LHCN-M2 (cell line): ENCODE results near the gene TPPP2. TPM values are rescaled to one million over a fixed set of nuclear protein-coding genes. Genes with fewer than 3 reads are reported as not detected.
"Not testable (repeated sequence)": the region's sequence is repeated elsewhere in the genome, so short reads cannot be mapped to it uniquely, and the experiment has no call there.

ENCODE experiments used
- DNase-seq: peaks from one replicate; pipeline ENCODE4 v3.0.0-alpha.2; 2012; ENCODE audit warnings: low read depth
- polyA plus RNA-seq: library from polyadenylated mRNA; unstranded; fragments of >200 nt; gene quantifications from one replicate; pipeline ENCODE4 v1.2.1, GENCODE V29; 2012; ENCODE audit warnings: missing spikeins
- total RNA-seq: library from RNA; depleted of rRNA; stranded (reverse); fragments of >200 nt; gene quantifications from 2 replicates; pipeline ENCODE4 v1.2.3, GENCODE V29; 2014; rRNA removed

Gene TPPP2
- not detected in 2 replicates for total RNA-seq
- not detected for polyA plus RNA-seq

DNA sequence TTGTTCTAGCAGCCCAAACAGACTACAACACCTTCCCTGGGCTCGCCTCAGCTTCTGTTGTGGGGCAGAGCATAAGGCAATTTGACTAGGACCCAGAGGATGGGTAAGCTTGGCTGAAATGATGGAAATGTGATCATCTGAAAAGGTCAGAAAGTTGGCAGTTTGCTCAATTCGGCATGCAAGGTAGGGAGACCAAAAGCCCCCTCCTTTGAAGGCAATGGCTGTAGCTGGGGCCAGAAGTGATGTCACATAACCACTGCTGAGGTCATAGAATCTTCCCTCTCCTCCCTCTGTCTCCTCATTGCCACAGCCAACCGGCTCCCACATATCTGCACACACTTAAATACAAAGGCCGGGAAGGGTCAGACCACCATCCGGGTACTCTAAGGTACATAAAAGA is at the start of gene TPPP2:
TPPP2 (plus strand) TSS at position 301 of the 400 bp plus-strand sequence. CDS start 365 bp downstream, outside the sequence.
- DNase-seq, result no peak

DNA sequence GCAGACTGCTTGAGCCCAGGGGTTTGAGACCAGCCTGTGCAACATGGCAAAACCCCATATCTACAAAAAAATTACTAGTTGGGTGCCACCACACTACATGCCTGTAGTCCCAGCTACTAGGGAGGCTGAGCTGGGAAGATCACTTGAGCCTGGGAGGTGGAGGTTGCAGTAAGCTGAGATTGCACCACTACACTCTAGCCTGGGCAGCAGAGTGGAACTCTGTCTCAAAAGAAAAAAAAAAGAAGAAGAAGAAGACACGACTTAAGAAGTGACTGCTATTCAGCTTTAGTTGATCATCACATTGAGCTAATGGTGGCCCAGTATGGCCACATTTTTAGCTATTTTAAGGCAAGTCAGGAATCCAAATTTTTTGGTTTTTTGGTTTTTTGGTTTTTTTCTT is 49.1 kb upstream of the TPPP2 start:
- DNase-seq, result no peak

DNA sequence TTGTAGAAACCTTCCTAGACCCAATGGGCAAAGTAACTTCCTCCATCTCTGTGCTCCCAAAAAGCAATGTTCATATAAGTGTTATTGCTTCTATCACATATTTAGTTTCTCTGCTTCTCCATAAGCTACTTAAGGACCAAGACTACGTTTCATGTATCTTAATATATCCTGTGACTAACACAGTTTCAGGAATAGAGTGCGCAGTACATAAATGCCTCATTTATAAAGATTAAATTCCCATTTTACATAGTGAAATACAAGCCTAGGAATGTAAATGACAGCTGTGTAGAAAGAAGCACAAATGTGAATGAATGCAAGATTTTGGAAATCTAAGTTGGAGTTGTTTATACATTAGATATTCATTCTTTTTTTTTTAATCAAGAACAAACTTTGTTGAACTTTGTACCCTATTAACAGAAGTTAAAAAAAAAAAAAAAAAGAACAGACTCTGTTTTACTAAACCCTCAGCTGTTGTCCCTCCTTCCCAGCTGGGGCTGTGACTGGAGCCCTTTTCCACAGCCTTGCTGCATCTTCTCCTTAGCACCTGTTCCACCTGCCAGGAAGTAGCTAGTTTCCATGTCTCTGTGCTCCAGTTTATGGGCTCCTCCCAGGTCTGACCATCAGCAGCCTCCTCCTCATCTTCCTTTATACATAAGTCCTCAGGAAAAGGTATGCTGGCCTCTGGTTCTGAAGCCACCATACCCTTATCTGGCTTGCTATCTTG is 47.2 kb upstream of the TPPP2 start:
- DNase-seq, result peak; percentile 14

DNA sequence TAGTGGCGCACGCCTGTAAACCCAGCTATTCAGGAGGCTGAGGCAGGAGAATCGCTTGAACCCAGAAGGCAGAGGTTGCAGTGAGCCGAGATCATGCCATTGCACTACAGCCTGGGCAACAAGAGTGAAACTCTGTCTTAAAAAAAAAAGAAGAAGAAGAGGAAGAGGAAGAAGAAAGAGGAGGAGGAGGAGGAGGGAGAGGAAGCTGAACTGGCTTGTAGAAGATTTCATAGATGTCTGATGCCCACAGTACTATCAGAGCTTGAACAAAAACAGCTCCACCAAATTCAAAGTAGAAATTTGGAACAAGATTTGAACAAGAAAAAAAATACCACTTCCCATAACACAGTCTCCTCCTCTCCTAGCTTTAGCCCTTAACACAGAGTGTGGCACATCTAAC is 44.4 kb upstream of the TPPP2 start:
- not testable (repeated sequence) for DNase-seq

DNA sequence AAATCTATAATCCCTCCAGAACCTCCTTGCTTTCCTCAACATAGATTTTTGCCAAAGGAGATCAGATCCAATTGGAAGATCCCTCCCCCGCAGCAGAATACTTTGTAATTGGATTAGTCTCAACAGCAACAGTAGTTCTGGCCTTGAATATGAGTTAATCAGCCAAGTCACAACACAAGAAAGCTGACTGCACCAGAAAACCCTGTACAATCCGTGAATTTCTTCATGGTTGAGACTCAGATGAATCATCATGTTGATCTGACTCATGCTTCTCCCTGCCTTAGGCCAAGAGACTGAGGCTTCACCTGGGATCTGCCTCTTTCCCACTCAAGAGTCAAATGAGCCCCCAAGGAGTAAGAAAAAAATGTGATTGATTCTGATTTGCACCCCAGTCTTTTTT is 43.2 kb upstream of the TPPP2 start:
- DNase-seq, result peak; percentile 86

DNA sequence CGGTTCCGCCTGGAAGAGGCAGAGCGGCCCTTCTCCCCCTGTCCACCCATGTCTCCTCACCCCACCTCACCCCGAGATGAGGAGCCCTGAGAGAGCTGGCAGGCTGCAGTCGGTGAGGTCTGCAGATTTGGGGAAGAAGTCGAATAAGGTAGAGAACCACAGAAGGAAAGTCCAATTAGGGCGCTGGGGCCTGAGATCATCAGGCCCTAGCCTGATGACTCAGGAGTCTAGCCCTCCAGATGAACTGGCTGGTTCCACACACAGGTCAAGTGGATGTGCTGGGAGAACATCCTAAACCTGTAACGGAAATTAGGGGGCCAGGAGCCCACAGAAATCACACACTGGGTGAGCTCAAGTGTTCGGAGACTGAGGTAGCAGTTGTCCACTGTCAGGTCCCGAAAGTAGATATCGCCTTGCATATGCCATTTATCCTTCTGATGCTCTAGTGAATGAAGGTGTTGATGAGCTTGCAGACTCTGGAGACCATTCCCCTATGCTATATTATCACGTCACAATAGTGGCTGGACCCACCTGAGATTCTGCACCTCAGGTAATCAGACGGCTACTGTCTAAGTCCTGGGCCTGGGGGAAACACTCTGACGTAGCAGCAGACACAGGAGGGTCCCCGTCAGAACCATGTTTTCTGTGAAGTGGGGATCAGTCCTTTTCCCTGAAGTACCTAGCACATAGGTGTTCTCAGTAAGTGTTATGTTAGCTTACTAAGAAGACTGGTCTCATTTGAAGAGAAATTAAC is 41.1 kb upstream of the TPPP2 start:
- no peak for DNase-seq

DNA sequence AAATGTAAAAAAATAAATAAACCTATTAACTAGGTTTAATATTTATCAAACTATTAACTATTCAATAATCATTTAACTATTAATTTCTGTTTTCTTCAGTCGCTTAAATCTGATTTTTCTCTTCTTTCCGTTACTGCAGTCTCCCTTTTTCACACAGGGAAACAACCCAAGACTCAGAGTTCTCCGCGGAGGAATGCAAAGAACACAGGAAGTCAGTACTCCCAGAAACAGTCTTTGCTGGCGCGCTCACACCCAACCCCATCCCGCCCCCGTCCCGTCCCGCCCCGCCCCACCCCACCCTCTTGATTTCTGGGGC is 40.6 kb upstream of the TPPP2 start:
- no peak for DNase-seq

DNA sequence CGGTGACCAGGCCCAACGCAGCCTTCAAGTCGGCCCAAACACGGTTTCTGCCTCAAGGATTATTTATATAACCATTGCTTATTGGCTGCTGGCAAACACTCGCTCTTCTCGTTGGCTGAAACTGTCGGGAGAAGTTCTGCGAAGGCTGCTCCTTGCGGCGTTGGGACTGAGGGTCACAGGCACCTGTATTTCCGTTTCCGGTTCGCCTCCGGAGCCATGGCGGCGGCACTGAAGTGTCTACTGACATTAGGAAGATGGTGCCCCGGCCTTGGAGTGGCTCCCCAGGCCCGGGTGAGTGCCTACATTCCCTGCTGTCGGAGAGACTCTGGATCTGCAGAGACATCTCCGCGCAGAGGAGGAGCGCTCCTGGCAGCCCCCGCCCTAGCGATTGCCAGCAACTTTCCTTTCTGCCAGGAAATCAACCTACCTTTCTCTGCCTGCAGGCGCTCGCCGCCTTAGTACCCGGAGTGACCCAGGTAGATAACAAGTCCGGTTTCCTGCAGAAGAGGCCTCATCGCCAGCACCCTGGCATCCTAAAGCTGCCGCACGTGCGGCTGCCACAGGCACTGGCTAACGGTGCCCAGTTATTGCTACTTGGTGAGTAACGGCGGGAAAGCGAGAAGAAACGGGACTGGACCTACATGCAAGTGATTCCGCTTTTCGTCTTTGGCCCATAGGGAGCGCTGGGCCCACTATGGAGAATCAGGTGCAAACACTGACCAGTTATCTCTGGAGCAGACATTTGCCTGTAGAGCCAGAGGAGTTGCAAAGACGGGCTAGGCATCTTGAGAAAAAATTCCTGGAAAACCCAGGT is 40.0 kb upstream of the TPPP2 start, which contains the start of gene METTL17:
METTL17 (plus strand) TSS at position 194 of the 814 bp plus-strand sequence; CDS start at position 217, 23 bp downstream.
- peak; percentile 97 for DNase-seq

DNA sequence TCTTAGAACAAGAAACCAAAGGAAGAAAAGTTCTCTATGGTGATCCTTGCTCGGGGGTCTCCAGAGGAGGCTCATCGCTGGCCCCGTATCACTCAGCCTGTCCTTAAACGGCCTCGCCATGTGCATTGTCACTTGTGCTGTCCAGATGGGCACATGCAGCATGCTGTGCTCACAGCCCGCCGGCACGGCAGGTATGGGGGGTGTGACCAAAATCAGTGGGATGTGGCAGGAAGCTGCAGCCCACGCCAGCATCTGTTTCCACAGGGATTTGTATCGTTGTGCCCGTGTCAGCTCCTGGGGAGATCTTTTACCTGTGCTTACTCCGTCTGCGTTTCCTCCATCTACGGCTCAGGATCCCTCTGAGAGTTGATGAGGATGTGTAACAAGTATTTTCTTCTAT is 33.5 kb upstream of the TPPP2 start:
- no peak for DNase-seq

DNA sequence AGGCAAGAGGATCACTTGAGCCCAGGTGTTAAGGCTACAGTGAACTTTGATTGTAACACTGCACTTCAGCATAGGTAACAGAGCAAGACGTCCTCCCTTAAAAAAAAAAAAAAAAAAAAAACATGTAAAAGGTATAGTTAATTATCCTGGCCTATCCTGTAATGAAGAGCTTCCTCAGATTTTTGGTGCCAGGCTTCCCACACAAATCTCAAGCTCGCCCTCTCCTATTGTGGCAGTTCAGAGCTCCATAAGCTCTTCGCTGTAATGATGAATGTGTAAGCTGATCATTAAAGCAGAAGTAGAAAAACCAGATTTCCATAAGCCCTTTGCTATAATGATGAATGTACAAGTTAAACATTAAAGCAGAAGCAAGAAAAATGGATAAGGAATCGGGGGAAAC is 32.9 kb upstream of the TPPP2 start:
- no peak for DNase-seq

DNA sequence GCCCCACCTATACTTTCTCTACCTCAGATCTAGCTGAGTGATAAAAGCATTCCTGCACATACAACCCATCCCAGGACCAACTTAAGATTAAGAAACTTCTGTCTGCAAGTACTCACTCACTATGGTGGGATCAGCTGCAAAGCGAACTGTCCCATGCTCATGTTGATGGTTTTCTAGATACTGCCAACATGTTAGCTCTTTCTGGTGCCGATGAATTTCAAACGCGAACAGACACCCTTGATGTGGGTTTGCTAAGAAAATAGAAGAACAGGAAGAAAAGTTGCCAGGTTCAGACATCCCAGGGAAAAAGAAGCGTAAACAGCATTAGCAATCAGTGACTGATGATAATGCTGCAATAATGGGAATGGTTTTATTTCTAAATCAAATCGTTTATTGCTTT is 32.5 kb upstream of the TPPP2 start:
- no peak for DNase-seq

DNA sequence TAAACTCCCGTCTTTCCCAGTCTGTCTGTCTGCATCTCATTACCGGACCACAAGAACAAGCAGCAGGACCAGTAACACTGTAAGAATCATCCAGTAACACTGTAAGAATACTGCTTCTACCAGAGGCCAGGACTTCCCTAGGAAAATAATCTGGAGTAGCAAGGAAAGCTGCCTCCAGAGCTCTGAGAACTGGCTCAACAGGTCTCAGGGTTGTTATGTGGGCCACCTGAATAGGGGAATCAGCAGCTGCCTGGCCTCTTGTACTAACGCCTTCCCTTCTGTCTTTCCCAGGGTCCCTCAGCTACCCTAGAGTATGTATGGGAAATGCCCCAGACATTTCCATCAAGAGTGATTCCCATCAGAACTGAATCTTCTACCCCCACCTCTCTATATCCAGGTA is 31.9 kb upstream of the TPPP2 start:
- DNase-seq, result no peak

DNA sequence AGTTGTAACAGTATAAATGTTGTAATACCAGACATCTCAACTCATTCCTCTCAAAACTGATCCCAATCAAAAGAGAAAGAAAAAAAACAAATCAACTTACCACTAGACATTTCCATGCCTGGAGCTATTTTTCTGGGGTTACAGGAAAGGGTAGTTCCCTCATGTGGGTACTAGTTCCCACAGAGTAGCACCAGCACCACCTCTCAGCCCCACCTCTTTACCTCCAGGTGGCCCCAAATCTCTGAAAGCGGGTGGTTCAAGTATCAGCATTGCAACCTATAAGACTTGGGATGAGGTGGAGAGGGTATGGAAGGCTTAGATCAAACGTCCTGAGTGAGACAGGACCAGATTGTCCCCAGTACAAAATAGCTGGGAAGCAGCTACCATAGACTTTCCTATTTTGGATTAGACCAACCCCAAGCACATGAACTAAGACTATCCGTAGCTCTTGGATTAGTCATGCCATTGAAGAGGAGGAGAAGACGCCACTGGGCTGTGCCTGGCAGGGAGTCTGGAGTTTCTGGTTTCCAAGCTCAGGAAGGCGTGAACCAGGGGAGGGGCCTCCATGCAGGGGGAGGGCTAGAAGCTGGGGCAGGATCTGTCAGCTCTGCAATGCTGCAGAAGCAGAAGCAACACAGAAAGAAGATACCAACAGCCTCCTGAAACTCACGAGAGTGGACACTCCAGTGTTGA is 31.2 kb upstream of the TPPP2 start, which contains the start of gene SLC39A2:
SLC39A2 (plus strand) TSS at position 620 of the 693 bp plus-strand sequence. CDS start 154 bp downstream, outside the sequence.
- peak; percentile 53 for DNase-seq

DNA sequence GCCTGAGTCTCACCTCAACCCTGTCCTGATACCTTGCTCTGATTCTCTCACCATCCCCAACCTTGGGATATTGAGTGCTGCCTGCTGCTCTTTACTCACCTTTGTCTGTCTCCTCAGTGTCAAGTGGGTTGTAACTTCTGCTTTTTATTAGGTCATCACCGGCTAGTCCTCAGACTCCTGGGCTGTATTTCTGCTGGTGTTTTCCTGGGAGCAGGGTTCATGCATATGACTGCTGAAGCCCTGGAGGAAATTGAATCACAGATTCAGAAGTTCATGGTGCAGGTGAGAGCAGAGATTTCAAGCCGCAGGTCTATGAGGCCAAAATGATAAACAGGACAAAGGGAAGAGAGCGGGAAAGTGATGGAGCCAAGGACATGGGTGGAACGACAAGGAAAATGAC is 30.4 kb upstream of the TPPP2 start:
- DNase-seq, result no peak

DNA sequence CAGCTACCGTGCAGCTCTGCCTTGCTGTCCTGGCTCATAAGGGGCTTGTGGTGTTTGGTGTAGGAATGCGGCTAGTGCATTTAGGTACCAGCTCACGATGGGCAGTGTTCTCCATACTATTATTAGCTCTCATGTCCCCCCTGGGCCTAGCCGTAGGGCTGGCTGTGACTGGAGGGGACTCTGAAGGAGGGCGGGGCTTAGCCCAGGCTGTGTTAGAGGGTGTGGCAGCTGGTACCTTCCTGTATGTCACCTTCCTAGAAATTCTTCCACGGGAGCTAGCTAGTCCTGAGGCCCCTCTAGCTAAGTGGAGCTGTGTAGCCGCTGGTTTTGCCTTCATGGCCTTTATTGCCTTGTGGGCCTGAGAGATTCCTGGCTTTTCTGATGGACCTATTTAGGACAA is 28.8 kb upstream of the TPPP2 start:
- DNase-seq, result no peak

DNA sequence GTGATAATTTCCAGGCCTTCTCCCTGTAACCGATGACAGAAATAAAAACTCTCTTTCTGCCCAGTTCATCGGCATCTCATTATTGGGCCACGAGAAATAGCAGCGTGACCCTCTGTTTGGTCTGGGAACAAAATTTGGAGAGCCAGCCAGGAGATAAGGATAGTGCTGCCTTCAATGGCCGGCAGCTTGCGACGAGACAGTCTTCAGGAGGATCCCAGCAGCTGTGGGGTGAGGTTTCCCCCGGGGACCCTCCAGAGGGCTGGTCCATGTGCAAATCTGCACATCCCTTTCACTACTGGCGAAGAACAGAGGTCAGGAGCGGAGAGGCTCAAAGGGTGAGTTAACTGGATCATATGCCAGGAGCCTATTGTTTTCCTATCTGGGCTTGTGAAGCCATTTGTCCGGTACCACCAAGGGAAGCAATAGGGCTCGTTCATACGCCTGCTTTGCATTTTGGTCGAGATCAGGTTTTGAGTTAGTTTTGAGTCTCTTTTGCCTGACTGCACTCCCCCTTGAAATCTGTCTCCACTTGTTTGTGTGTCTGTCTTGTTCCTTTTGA is 26.1 kb upstream of the TPPP2 start:
- no peak for DNase-seq

DNA sequence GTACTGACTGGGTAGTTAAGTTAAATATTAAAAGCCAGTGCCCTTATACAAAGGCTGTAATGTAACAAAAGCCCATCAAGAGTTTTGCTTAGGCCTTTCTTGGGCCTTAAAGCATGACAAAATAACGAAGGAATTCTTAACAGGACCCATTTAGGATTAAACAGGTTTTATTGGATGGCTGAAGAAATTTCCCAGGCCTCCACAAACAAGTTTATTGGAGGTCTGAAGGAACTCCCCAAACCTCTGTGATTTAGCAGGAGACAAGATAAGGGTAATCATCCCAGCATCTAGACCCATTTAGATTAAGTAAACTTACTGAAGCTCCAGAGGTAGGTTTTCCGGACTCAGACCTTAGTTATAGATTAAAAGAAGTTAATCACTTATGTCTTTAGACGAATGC is 20.3 kb upstream of the TPPP2 start:
- not testable (repeated sequence) for DNase-seq

DNA sequence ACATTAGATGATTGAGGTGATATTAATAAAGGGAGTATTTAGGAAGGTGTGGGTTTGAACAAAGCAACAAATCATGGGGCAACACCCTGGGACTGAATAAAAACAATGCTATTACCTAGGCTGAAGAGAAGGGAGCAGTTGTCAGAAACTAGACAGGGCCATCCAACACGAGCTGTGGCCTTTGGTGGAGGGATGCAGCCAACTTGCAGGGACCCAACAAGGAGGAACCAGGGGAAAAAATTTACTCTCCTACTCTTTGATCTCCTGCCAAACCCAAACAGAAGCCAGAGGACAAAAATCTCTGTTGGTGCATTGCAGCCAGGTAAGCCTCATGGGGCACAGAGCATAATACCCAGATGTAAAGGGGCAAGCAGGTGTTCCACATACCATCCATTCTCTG is 18.9 kb upstream of the TPPP2 start:
- DNase-seq, result no peak

DNA sequence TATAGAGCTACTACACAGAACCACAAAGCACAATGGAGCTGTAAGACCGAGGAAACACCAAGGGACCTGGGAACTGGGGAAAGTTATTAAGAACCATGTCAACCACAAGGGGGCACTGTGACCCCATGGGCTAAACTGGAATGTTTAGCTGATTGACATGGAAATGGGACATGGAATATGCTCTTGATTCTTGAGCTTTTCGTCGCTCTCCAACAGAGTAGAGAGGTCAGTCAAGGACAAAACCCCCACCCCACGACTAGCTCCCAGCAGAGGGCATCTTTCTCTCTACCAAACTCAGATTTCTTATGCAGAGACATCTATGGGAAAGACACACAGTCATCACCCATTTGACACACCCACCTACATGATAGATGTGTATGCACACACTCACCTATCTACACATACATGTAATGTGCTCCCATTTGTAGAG is 15.2 kb upstream of the TPPP2 start:
- peak; percentile 84 for DNase-seq

DNA sequence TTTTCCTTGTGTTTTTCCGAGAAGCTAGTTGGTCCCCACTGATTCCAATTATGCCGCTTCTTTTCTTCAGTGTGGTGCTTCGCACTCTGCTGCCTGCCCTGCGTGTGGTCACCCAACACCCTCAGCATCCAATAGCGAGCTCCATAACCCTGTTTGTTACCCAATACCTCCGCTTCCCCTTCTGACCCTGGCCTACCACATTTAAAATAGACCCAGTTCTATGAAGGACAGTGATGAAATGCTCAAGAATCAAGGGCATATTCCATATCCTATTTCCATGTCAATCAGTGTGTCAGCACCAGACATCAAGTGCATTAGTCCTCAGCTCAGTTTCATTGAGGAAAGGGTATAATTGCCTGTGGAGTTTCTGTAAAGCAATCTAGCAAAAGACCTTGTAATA is 14.7 kb upstream of the TPPP2 start:
- no peak for DNase-seq
